H9 (cell line): ENCODE results near the gene OPRL1. TPM values are rescaled to one million over a fixed set of nuclear protein-coding genes. Genes with fewer than 3 reads are reported as not detected.

ENCODE experiments used
- DNase-seq: peaks from one replicate; pipeline ENCODE4 v3.0.0-alpha.2; 2017
- H2AFZ ChIP-seq: one replicate; pipeline ENCODE4 v1.6.1; 2013; ENCODE audit warnings: mild to moderate bottlenecking, low read length, control low read depth, moderate library complexity
- H2AK5ac ChIP-seq: 2 replicates; pipeline ENCODE4 v1.6.1; 2013; ENCODE audit warnings: low read length, control low read depth, mixed read lengths; ENCODE audit not compliant: insufficient read length
- H2BK120ac ChIP-seq: one replicate; pipeline ENCODE4 v1.6.1; 2013; ENCODE audit warnings: low read depth, mild to moderate bottlenecking, low read length, control low read depth, inconsistent platforms; ENCODE audit not compliant: poor library complexity, severe bottlenecking
- H2BK12ac ChIP-seq: 2 replicates; pipeline ENCODE4 v1.6.1; 2013; ENCODE audit warnings: low read length, control low read depth, mixed read lengths, low read depth; ENCODE audit not compliant: insufficient read length
- H2BK15ac ChIP-seq: 2 replicates; pipeline ENCODE4 v1.6.1; 2013; ENCODE audit warnings: low read depth, low read length, control low read depth
- H2BK20ac ChIP-seq: one replicate; pipeline ENCODE4 v1.6.1; 2013; ENCODE audit warnings: low read depth, mild to moderate bottlenecking, low read length, control low read depth, inconsistent platforms; ENCODE audit not compliant: poor library complexity, severe bottlenecking
- H2BK5ac ChIP-seq: 2 replicates; pipeline ENCODE4 v1.6.1; 2013; ENCODE audit warnings: low read length, control low read depth, mixed read lengths; ENCODE audit not compliant: insufficient read length
- H3K14ac ChIP-seq: 2 replicates; pipeline ENCODE4 v1.6.1; 2013; ENCODE audit warnings: low read length, control low read depth; ENCODE audit not compliant: insufficient read depth
- H3K18ac ChIP-seq: 2 replicates; pipeline ENCODE4 v1.6.1; 2013; ENCODE audit warnings: low read depth, mild to moderate bottlenecking, mixed read lengths, low read length, control low read depth; ENCODE audit not compliant: insufficient read length
- H3K23ac ChIP-seq: 2 replicates; pipeline ENCODE4 v1.6.1; 2013; ENCODE audit warnings: low read length, control low read depth, mixed read lengths, low read depth; ENCODE audit not compliant: insufficient read length
- H3K23me2 ChIP-seq: 2 replicates; pipeline ENCODE4 v1.6.1; 2013; ENCODE audit warnings: low read depth, mild to moderate bottlenecking, mixed read lengths, low read length, control low read depth; ENCODE audit not compliant: insufficient read length, poor library complexity, severe bottlenecking
- H3K27ac ChIP-seq: 2 replicates; pipeline ENCODE4 v1.5.1; 2013; ENCODE audit warnings: low read length, control low read depth, mixed read lengths, low read depth; ENCODE audit not compliant: insufficient read length
- H3K27me3 ChIP-seq: 2 replicates; pipeline ENCODE4 v1.6.1; 2013; ENCODE audit warnings: low read length, control low read depth, inconsistent platforms; ENCODE audit not compliant: insufficient read depth
- H3K4ac ChIP-seq: 2 replicates; pipeline ENCODE4 v1.6.1; 2013; ENCODE audit warnings: low read depth, mild to moderate bottlenecking, control low read depth, inconsistent platforms, low read length, moderate library complexity
- H3K4me1 ChIP-seq: 2 replicates; pipeline ENCODE4 v1.6.1; 2013; ENCODE audit warnings: low read length, control low read depth, inconsistent platforms; ENCODE audit not compliant: insufficient read depth
- H3K4me2 ChIP-seq: 2 replicates; pipeline ENCODE4 v1.6.1; 2013; ENCODE audit warnings: low read length, control low read depth, mixed read lengths; ENCODE audit not compliant: insufficient read length, insufficient read depth
- H3K56ac ChIP-seq: 2 replicates; pipeline ENCODE4 v1.6.1; 2013; ENCODE audit warnings: low read depth, mild to moderate bottlenecking, mixed read lengths, low read length, control low read depth; ENCODE audit not compliant: insufficient read length
- H3K79me1 ChIP-seq: 2 replicates; pipeline ENCODE4 v1.6.1; 2013; ENCODE audit warnings: low read depth, mild to moderate bottlenecking, moderate library complexity, low read length, control low read depth, inconsistent platforms; ENCODE audit not compliant: insufficient read depth, poor library complexity, severe bottlenecking
- H3K79me2 ChIP-seq: 2 replicates; pipeline ENCODE4 v1.6.1; 2013; ENCODE audit warnings: low read length, control low read depth, inconsistent platforms; ENCODE audit not compliant: insufficient read depth
- H3K9ac ChIP-seq: 2 replicates; pipeline ENCODE4 v1.6.1; 2013; ENCODE audit warnings: low read length, control low read depth, mixed read lengths; ENCODE audit not compliant: insufficient read length; ENCODE audit errors: extremely low read depth
- H3K9me3 ChIP-seq: one replicate; pipeline ENCODE4 v1.6.1; 2013; ENCODE audit warnings: low read depth, low read length, inconsistent platforms; ENCODE audit not compliant: control insufficient read depth
- H3T11ph ChIP-seq: one replicate; pipeline ENCODE4 v1.6.1; 2013; ENCODE audit warnings: mild to moderate bottlenecking, low read length, control low read depth, inconsistent platforms
- H4K20me1 ChIP-seq: one replicate; pipeline ENCODE4 v1.6.1; 2013; ENCODE audit not compliant: control insufficient read depth, insufficient read length, insufficient read depth
- H4K5ac ChIP-seq: 2 replicates; pipeline ENCODE4 v1.6.1; 2013; ENCODE audit warnings: low read depth, mild to moderate bottlenecking, mixed read lengths, low read length, control low read depth; ENCODE audit not compliant: insufficient read length
- H4K8ac ChIP-seq: replicated peaks from 2 replicates; pipeline ENCODE4 v1.6.1; 2013; ENCODE audit warnings: low read length, control low read depth, mixed read lengths, low read depth; ENCODE audit not compliant: insufficient read length
- H4K91ac ChIP-seq: 2 replicates; pipeline ENCODE4 v1.6.1; 2013; ENCODE audit warnings: low read depth, mild to moderate bottlenecking, moderate library complexity, mixed read lengths, low read length, control low read depth; ENCODE audit not compliant: insufficient read length
- H3K27ac Mint-ChIP-seq, 3 experiments: 2 replicates in 2 of 3; 3 replicates in 1 of 3; pipeline ENCODE4 v1.8.0; 2020 to 2021; ENCODE audit warnings: mixed read lengths in 3 of 3, mild to moderate bottlenecking in 1 of 3, moderate library complexity in 1 of 3
- H3K27me3 Mint-ChIP-seq: 2 replicates; pipeline ENCODE4 v1.8.0; 2021; ENCODE audit warnings: low read depth, mild to moderate bottlenecking, moderate library complexity, mixed read lengths
- H3K36me3 Mint-ChIP-seq, 3 experiments: 2 replicates in 2 of 3; 3 replicates in 1 of 3; pipeline ENCODE4 v1.8.0; 2020 to 2021; ENCODE audit warnings: low read depth in 3 of 3, mixed read lengths in 3 of 3; ENCODE audit not compliant: insufficient read depth in 1 of 3
- H3K4me1 Mint-ChIP-seq, 2 experiments: 2 replicates each; pipeline ENCODE4 v1.8.0; 2020; ENCODE audit warnings: mixed read lengths in 2 of 2
- H3K4me3 Mint-ChIP-seq, 2 experiments: 2 replicates in 1 of 2; 3 replicates in 1 of 2; pipeline ENCODE4 v1.8.0; 2020 to 2021; ENCODE audit warnings: mild to moderate bottlenecking in 2 of 2, mixed read lengths in 2 of 2, moderate library complexity in 1 of 2
- H3K9me3 Mint-ChIP-seq, 2 experiments: 2 replicates in 1 of 2; 3 replicates in 1 of 2; pipeline ENCODE4 v1.8.0; 2020; ENCODE audit warnings: mild to moderate bottlenecking in 2 of 2, mixed read lengths in 2 of 2, moderate library complexity in 1 of 2
- CTCF ChIP-seq: fragments of 200-600 bp; sonication (generic); conservative IDR thresholded peaks from 3 replicates; pipeline ENCODE4 v1.8.0; 2021; ENCODE audit warnings: antibody characterized with exemption, mild to moderate bottlenecking
- WGBS: extraction: QIAGEN DNeasy Blood & Tissue Kit; methylation state at CpG from one replicate; pipeline ENCODE4 v1.1.7; 2013; ENCODE audit warnings: missing lambda C conversion rate, low lambda C conversion rate, mixed read lengths; ENCODE audit not compliant: insufficient read length; ENCODE audit errors: extremely low coverage; 5-methylcytosine and 5-hydroxymethylcytosine counted together
- total RNA-seq: library from RNA; stranded (reverse); gene quantifications from 2 replicates; pipeline ENCODE4 v1.2.1, GENCODE V29; 2021

Gene OPRL1
- total RNA-seq, 1 experiment from 2014 or later: 0.90 TPM

- no peak for TF ChIP-seq CTCF
- Histone ChIP-seq H3K23ac (no peak overlapping the region), H3K56ac (no peak overlapping the region), H4K20me1 (no peaks in the 10 kb centered on the region), H2BK20ac (no peak overlapping the region), H2BK5ac (no peak overlapping the region), H3K27me3 (peaks cover 35% of the 10 kb centered on the region; the same call in 1 of the 2 replicates), H3T11ph (no peak overlapping the region), H3K9me3 (no peaks in the 10 kb centered on the region), H2BK12ac (no peak overlapping the region), H4K91ac (no peak overlapping the region), H3K4ac (no peak overlapping the region), H3K23me2 (peaks cover 3% of the 10 kb centered on the region), H3K9ac (no peak overlapping the region), H3K14ac (no peak overlapping the region), H3K27ac (no peak overlapping the region), H2AK5ac (no peak overlapping the region), H3K4me1 (peaks cover 1% of the 10 kb centered on the region; the same call in 1 of the 2 replicates), H4K5ac (no peak overlapping the region), H2BK120ac (no peak overlapping the region), H2AFZ (no peak overlapping the region), H3K18ac (no peak overlapping the region), H2BK15ac (no peak overlapping the region), H3K4me2 (no peak overlapping the region), H3K79me1 (no peaks in the 10 kb centered on the region), H3K79me2 (no peaks in the 10 kb centered on the region), H4K8ac (no peak overlapping the region)
- peaks cover 0 to 2% (median 0%) of the 10 kb centered on the region in 3 experiments; a peak in 3 of 7 replicates for H3K36me3 Mint-ChIP-seq
- H3K27me3 Mint-ChIP-seq: peaks cover 82% of the 10 kb centered on the region
- no CpG with 5 or more reads among the region's 14 CpGs for WGBS
- H3K9me3 Mint-ChIP-seq: peaks cover 0 to 3% of the 10 kb centered on the region in 2 experiments; a peak in 2 of 5 replicates
- H3K4me3 Mint-ChIP-seq: no peak overlapping the region; a peak in 1 of 5 replicates
- no peak for DNase-seq
- peaks cover 13 to 21% of the 10 kb centered on the region in 2 experiments for H3K4me1 Mint-ChIP-seq
- no peak overlapping the region for H3K27ac Mint-ChIP-seq
Observed at GRCh38 chr20:64044484-64045247, 35.2 kb upstream of the OPRL1 start.
